IMR-90 (cell line): ENCODE measurements around the gene OSBPL3. TPM values are rescaled to one million over a fixed set of nuclear protein-coding genes. Genes with fewer than 3 reads are reported as not detected.

ENCODE experiments used
- ATAC-seq: fragments of 200-7000 bp; cut with Tn5 transposase; 2 replicates; pipeline ENCODE4 v1.9.1; 2020; ENCODE audit warnings: low read depth, mild to moderate bottlenecking, moderate library complexity
- BruUV-seq: library from RNA; stranded (reverse); fragments of 400-500 nt; replicated peaks from 2 replicates; lab custom pipeline; 2021; lab: Mats Ljungman, UMichigan
- CTCF ChIA-PET: fragments of 300-600 bp; formaldehyde crosslinking; extraction: SDS; loops from one replicate; lab custom pipeline; 2021; ENCODE audit warnings: antibody characterized with exemption; lab: Yijun Ruan, JAX
- POLR2A ChIA-PET: fragments of 300-600 bp; sonication (Branson Sonifier 250); formaldehyde crosslinking; loops from one replicate; lab custom pipeline; 2022; ENCODE audit warnings: antibody characterized with exemption; ENCODE audit not compliant: unreplicated experiment; lab: Charles Lee
- DNase-seq: peaks from one replicate; pipeline ENCODE4 v3.0.0; 2013
- H2AFZ ChIP-seq: replicated peaks from 2 replicates; pipeline ENCODE3; 2013; ENCODE audit warnings: low read length, mild to moderate bottlenecking; ENCODE audit not compliant: poor library complexity
- H2AK5ac ChIP-seq: 2 replicates; pipeline ENCODE4 v1.6.1; 2013; ENCODE audit warnings: low read depth, low read length, inconsistent platforms
- H2AK9ac ChIP-seq: replicated peaks from 2 replicates; pipeline ENCODE3; 2013; ENCODE audit warnings: mild to moderate bottlenecking, low read depth, low read length, moderate library complexity; ENCODE audit not compliant: poor library complexity
- H2BK120ac ChIP-seq: 2 replicates; pipeline ENCODE4 v1.6.1; 2013; ENCODE audit warnings: low read depth, low read length, inconsistent platforms
- H2BK15ac ChIP-seq: 3 replicates; pipeline ENCODE4 v1.6.1; 2013; ENCODE audit warnings: low read depth, low read length, inconsistent platforms
- H2BK20ac ChIP-seq: 2 replicates; pipeline ENCODE4 v1.6.1; 2013; ENCODE audit warnings: low read depth, mild to moderate bottlenecking, inconsistent platforms, low read length, moderate library complexity
- H2BK5ac ChIP-seq: 2 replicates; pipeline ENCODE4 v1.6.1; 2013; ENCODE audit warnings: mild to moderate bottlenecking, low read depth, low read length, inconsistent platforms; ENCODE audit not compliant: poor library complexity, severe bottlenecking
- H3K14ac ChIP-seq: replicated peaks from 2 replicates; pipeline ENCODE4 v1.6.1; 2013; ENCODE audit warnings: low read depth, low read length, inconsistent platforms
- H3K18ac ChIP-seq: 2 replicates; pipeline ENCODE4 v1.6.1; 2013; ENCODE audit warnings: low read depth, low read length, control low read depth
- H3K23ac ChIP-seq: 2 replicates; pipeline ENCODE4 v1.6.1; 2013; ENCODE audit warnings: low read depth, low read length, inconsistent platforms
- H3K27ac ChIP-seq: 2 replicates; pipeline ENCODE4 v1.5.1; 2013; ENCODE audit warnings: mild to moderate bottlenecking, control low read depth, low read length; ENCODE audit not compliant: insufficient read depth
- H3K27me3 ChIP-seq: 2 replicates; pipeline ENCODE4 v1.6.1; 2013; ENCODE audit warnings: low read length; ENCODE audit not compliant: control insufficient read depth, insufficient read depth
- H3K36me3 ChIP-seq: 2 replicates; pipeline ENCODE4 v1.6.1; 2013; ENCODE audit warnings: low read length, mixed read lengths; ENCODE audit not compliant: control insufficient read depth, insufficient read depth
- H3K4ac ChIP-seq: 2 replicates; pipeline ENCODE4 v1.6.1; 2013; ENCODE audit warnings: low read depth, low read length, inconsistent platforms
- H3K4me1 ChIP-seq: 2 replicates; pipeline ENCODE4 v1.6.1; 2013; ENCODE audit warnings: low read length, mixed read lengths; ENCODE audit not compliant: control insufficient read depth, insufficient read depth
- H3K4me2 ChIP-seq: 2 replicates; pipeline ENCODE4 v1.6.1; 2013; ENCODE audit warnings: low read depth, mild to moderate bottlenecking, control low read depth, low read length, moderate library complexity
- H3K4me3 ChIP-seq: 2 replicates; pipeline ENCODE4 v1.5.1; 2013; ENCODE audit warnings: low read depth, mild to moderate bottlenecking, control low read depth, low read length, moderate library complexity; ENCODE audit not compliant: insufficient read depth
- H3K56ac ChIP-seq: 2 replicates; pipeline ENCODE4 v1.6.1; 2013; ENCODE audit warnings: low read length, inconsistent platforms; ENCODE audit not compliant: insufficient read depth; ENCODE audit errors: extremely low read depth
- H3K79me1 ChIP-seq, 2 experiments: 2 replicates each; pipeline ENCODE4 v1.6.1; 2013; ENCODE audit warnings: low read length in 2 of 2, inconsistent platforms in 1 of 2, low read depth in 1 of 2
- H3K9ac ChIP-seq: 2 replicates; pipeline ENCODE4 v1.6.1; 2013; ENCODE audit warnings: low read depth, low read length, control low read depth
- H3K9me1 ChIP-seq: 2 replicates; pipeline ENCODE4 v1.6.1; 2013; ENCODE audit warnings: low read length, inconsistent platforms; ENCODE audit not compliant: insufficient read depth
- H3K9me3 ChIP-seq: 2 replicates; pipeline ENCODE4 v1.6.1; 2013; ENCODE audit warnings: low read length; ENCODE audit not compliant: control insufficient read depth, insufficient read depth
- H4K20me1 ChIP-seq: 2 replicates; pipeline ENCODE4 v1.6.1; 2013; ENCODE audit warnings: low read length, inconsistent platforms; ENCODE audit not compliant: insufficient read depth
- H4K5ac ChIP-seq: 2 replicates; pipeline ENCODE4 v1.6.1; 2013; ENCODE audit warnings: mild to moderate bottlenecking, low read depth, low read length, control low read depth
- H4K8ac ChIP-seq, 2 experiments: 2 replicates each; pipeline ENCODE4 v1.6.1; 2013; ENCODE audit warnings: low read depth in 2 of 2, low read length in 2 of 2, control low read depth in 1 of 2, inconsistent platforms in 1 of 2
- H4K91ac ChIP-seq: 2 replicates; pipeline ENCODE4 v1.6.1; 2013; ENCODE audit warnings: low read depth, low read length, inconsistent platforms; ENCODE audit not compliant: insufficient read depth
- BHLHE40 ChIP-seq: fragments of 150-350 bp; IDR thresholded peaks from 2 replicates; pipeline ENCODE4 v1.6.1; 2016; ENCODE audit warnings: mild to moderate bottlenecking, low read depth, low read length
- CEBPB ChIP-seq: IDR thresholded peaks from 2 replicates; pipeline ENCODE4 v1.6.1; 2012; ENCODE audit warnings: low read depth, low read length, improper control_type of control experiment
- CHD1 ChIP-seq: IDR thresholded peaks from 2 replicates; pipeline ENCODE4 v1.6.1; 2012; ENCODE audit warnings: low read depth, low read length, improper control_type of control experiment
- FOS ChIP-seq: fragments of 150-350 bp; IDR thresholded peaks from 2 replicates; pipeline ENCODE4 v1.6.1; 2016; ENCODE audit warnings: low read depth, low read length
- MAFK ChIP-seq: IDR thresholded peaks from 2 replicates; pipeline ENCODE4 v1.6.1; 2012; ENCODE audit warnings: low read depth, low read length, improper control_type of control experiment
- MAZ ChIP-seq: IDR thresholded peaks from 2 replicates; pipeline ENCODE4 v1.6.1; 2012; ENCODE audit warnings: low read depth, mild to moderate bottlenecking, low read length, improper control_type of control experiment, moderate library complexity, borderline replicate concordance
- MXI1 ChIP-seq: IDR thresholded peaks from 2 replicates; pipeline ENCODE4 v1.6.1; 2012; ENCODE audit warnings: low read depth, mild to moderate bottlenecking, low read length, moderate library complexity, borderline replicate concordance
- NFE2L2 ChIP-seq: fragments of 150-350 bp; IDR thresholded peaks from 2 replicates; pipeline ENCODE4 v1.6.1; 2016; ENCODE audit warnings: low read depth, mild to moderate bottlenecking, low read length
- POLR2A ChIP-seq: IDR thresholded peaks from 2 replicates; pipeline ENCODE4 v1.6.1; 2012; ENCODE audit warnings: mild to moderate bottlenecking, low read depth, low read length
- RAD21 ChIP-seq: IDR thresholded peaks from 2 replicates; pipeline ENCODE4 v1.6.1; 2012; ENCODE audit warnings: low read length, improper control_type of control experiment
- RCOR1 ChIP-seq: IDR thresholded peaks from 2 replicates; pipeline ENCODE4 v1.6.1; 2012; ENCODE audit warnings: mild to moderate bottlenecking, low read length, improper control_type of control experiment; ENCODE audit not compliant: insufficient replicate concordance
- RFX5 ChIP-seq: IDR thresholded peaks from 2 replicates; pipeline ENCODE4 v1.8.0; 2012; ENCODE audit warnings: low read depth, mild to moderate bottlenecking, low read length, moderate library complexity
- SMC3 ChIP-seq: fragments of 150-350 bp; IDR thresholded peaks from 2 replicates; pipeline ENCODE4 v1.6.1; 2016; ENCODE audit warnings: low read depth, mild to moderate bottlenecking, antibody characterized with exemption, low read length, moderate library complexity
- WGBS, 2 experiments: methylation state at CpG; one replicate each; pipeline versions ENCODE4 v1.1.5 to v1.1.7; 2013; ENCODE audit warnings: missing lambda C conversion rate in 2 of 2; ENCODE audit not compliant: insufficient read length in 1 of 2; ENCODE audit errors: extremely low coverage in 2 of 2; 5-methylcytosine and 5-hydroxymethylcytosine counted together
- dilution Hi-C: fragments of 300-500 bp; cut with HindIII; formaldehyde crosslinking; loops from one replicate; pipeline ENCODE4 v1.14.3; 2018; ENCODE audit warnings: low sequenced_read_pairs; ENCODE audit not compliant: unreplicated experiment
- in situ Hi-C: fragments of 300-500 bp; cut with MboI; formaldehyde crosslinking; loops from 3 replicates; pipeline ENCODE4 v1.14.3; 2019; ENCODE audit warnings: low sequenced_read_pairs, inconsistent platforms, mixed read lengths
- intact Hi-C: fragments of 100-400 bp; cut with micrococcal nuclease; formaldehyde crosslinking; loops from 2 replicates; pipeline ENCODE4 v1.10.0; 2022
- polyA plus RNA-seq, 3 experiments: library from polyadenylated mRNA; depleted of rRNA; stranded (reverse); fragments of >200 nt; gene quantifications; 2 replicates each; pipeline ENCODE4 v1.2.3, GENCODE V29; 2012; ENCODE audit warnings: low replicate concordance in 1 of 3
- total RNA-seq: library from RNA; depleted of rRNA; stranded (reverse); fragments of >200 nt; gene quantifications from 2 replicates; pipeline ENCODE4 v1.2.3, GENCODE V29; 2012
- TF ChIP-seq, protein P1 (sequence below): fragments of 150-350 bp; IDR thresholded peaks from 2 replicates; pipeline ENCODE4 v1.6.1; 2017; ENCODE audit warnings: mild to moderate bottlenecking, antibody characterized with exemption, low read length, low read depth
- TF ChIP-seq, protein P2 (sequence below): fragments of 150-350 bp; IDR thresholded peaks from 2 replicates; pipeline ENCODE4 v1.6.1; 2016; ENCODE audit warnings: low read depth, mild to moderate bottlenecking, low read length, moderate library complexity, borderline replicate concordance
- TF ChIP-seq, protein P3 (sequence below): conservative IDR thresholded peaks from 2 replicates; pipeline ENCODE4 v1.5.1; 2012; ENCODE audit warnings: mild to moderate bottlenecking, low read depth, low read length, improper control_type of control experiment

The OSBPL3 gene
- total and polyA plus RNA-seq, 2 of the 4 experiments (the other 2 are of a cell fraction) = 18.0 to 29.9 TPM

DNA sequence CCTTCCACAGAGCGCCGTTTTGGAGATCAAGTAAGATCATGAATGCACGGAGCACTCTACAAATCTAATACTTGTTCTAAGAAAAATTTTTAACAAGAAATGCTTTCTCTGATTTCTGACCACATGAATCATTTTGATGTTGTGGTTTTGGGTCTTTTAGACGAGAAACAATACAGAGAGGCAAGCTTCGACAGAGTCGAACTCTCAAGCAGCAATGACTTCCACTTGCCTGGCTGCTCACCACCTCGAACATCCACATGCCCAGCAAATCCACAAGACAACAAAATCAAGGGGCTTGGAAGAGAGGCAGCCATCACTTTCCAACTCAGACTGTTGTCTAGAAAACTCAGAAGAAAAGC lies 153.3 kb downstream of the OSBPL3 start:
- H3K4me3 ChIP-seq = no peak overlapping the region
- dilution Hi-C loops = no loop called here
- no CpG with 5 or more reads among the region's 7 CpGs for WGBS, 2 experiments
- no peaks in the 10 kb centered on the region for H3K9me3 ChIP-seq
- H2AK9ac ChIP-seq = no peak overlapping the region
- H3K27ac ChIP-seq = peak overlapping the region; percentile 11; the same call in 1 of the 2 replicates
- peaks cover 5% of the 10 kb centered on the region; the same call in 1 of the 2 replicates for H3K36me3 ChIP-seq
- peak overlapping the region; percentile 81 for H3K4ac ChIP-seq
- H3K79me1 ChIP-seq = peaks cover 0 to 47% of the 10 kb centered on the region in 2 experiments; a peak in 2 of 4 replicates
- TF ChIP-seq, protein P1, sequence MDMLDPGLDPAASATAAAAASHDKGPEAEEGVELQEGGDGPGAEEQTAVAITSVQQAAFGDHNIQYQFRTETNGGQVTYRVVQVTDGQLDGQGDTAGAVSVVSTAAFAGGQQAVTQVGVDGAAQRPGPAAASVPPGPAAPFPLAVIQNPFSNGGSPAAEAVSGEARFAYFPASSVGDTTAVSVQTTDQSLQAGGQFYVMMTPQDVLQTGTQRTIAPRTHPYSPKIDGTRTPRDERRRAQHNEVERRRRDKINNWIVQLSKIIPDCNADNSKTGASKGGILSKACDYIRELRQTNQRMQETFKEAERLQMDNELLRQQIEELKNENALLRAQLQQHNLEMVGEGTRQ = no peak
- TF ChIP-seq, protein P2, sequence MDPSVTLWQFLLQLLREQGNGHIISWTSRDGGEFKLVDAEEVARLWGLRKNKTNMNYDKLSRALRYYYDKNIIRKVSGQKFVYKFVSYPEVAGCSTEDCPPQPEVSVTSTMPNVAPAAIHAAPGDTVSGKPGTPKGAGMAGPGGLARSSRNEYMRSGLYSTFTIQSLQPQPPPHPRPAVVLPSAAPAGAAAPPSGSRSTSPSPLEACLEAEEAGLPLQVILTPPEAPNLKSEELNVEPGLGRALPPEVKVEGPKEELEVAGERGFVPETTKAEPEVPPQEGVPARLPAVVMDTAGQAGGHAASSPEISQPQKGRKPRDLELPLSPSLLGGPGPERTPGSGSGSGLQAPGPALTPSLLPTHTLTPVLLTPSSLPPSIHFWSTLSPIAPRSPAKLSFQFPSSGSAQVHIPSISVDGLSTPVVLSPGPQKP = no peak
- TF ChIP-seq SMC3 = no peak
- no peak for TF ChIP-seq RFX5
- TF ChIP-seq, protein P3, sequence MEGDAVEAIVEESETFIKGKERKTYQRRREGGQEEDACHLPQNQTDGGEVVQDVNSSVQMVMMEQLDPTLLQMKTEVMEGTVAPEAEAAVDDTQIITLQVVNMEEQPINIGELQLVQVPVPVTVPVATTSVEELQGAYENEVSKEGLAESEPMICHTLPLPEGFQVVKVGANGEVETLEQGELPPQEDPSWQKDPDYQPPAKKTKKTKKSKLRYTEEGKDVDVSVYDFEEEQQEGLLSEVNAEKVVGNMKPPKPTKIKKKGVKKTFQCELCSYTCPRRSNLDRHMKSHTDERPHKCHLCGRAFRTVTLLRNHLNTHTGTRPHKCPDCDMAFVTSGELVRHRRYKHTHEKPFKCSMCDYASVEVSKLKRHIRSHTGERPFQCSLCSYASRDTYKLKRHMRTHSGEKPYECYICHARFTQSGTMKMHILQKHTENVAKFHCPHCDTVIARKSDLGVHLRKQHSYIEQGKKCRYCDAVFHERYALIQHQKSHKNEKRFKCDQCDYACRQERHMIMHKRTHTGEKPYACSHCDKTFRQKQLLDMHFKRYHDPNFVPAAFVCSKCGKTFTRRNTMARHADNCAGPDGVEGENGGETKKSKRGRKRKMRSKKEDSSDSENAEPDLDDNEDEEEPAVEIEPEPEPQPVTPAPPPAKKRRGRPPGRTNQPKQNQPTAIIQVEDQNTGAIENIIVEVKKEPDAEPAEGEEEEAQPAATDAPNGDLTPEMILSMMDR = no peak
- no peak for TF ChIP-seq MXI1
- no peak for TF ChIP-seq RCOR1
- no peak for TF ChIP-seq CEBPB
- TF ChIP-seq MAZ = no peak
- no peak for TF ChIP-seq POLR2A
- no peak for TF ChIP-seq FOS
- no peak for TF ChIP-seq RAD21
- no peak for TF ChIP-seq NFE2L2
- no peak for TF ChIP-seq MAFK
- no peak for TF ChIP-seq CHD1
- no peak for TF ChIP-seq BHLHE40
- BruUV-seq = no TSS peak
- H2BK120ac ChIP-seq = peak overlapping the region; percentile 78
- H3K9ac ChIP-seq = no peak overlapping the region
- peak overlapping the region; percentile 72 for H4K91ac ChIP-seq
- H3K27me3 ChIP-seq = no peaks in the 10 kb centered on the region
- H4K5ac ChIP-seq = no peak overlapping the region
- H3K4me1 ChIP-seq = peaks cover 25% of the 10 kb centered on the region
- CTCF ChIA-PET = interaction anchor here (0.6 to 1.6 kb wide), 4 partner anchors 11 to 267 kb away, joined by 3 to 4 read pairs (median 4); no protein-coding TSS in a partner anchor
- intact Hi-C loops = no loop called here
- DNase-seq (no peak), ATAC-seq (no peak)
- POLR2A ChIA-PET = no interaction called here
- H3K23ac ChIP-seq = peak overlapping the region; percentile 44; the same call in 1 of the 2 replicates
- H4K8ac ChIP-seq = peak overlapping the region in 1 of 2 experiments; percentile 69; a peak in 3 of 4 replicates
- H3K4me2 ChIP-seq = no peak overlapping the region
- no peaks in the 10 kb centered on the region for H4K20me1 ChIP-seq
- peak overlapping the region; percentile 26 for H2BK5ac ChIP-seq
- peak overlapping the region; percentile 63 for H3K14ac ChIP-seq
- H2BK15ac ChIP-seq = peak overlapping the region; percentile 67; the same call in 2 of the 3 replicates
- no peak overlapping the region for H2AFZ ChIP-seq
- H3K9me1 ChIP-seq = peaks cover 31% of the 10 kb centered on the region
- in situ Hi-C loops = no loop called here
- H2AK5ac ChIP-seq = peak overlapping the region; percentile 85
- H3K56ac ChIP-seq = no peak overlapping the region
- 0 out of 2 replicates have a peak overlapping the region, but pooled peaks have one; percentile 11 for H3K18ac ChIP-seq
- peak overlapping the region; percentile 75 for H2BK20ac ChIP-seq
